ENCODE results near the gene TMEM88. TPM values are rescaled to one million over a fixed set of nuclear protein-coding genes. Genes with fewer than 3 reads are reported as not detected.

TMEM88 gene
- total and polyA plus RNA-seq, 2 donors (not counting 1 experiment from before 2014, with no cell fraction given), result 0.17 TPM; not detected in 1

DNA sequence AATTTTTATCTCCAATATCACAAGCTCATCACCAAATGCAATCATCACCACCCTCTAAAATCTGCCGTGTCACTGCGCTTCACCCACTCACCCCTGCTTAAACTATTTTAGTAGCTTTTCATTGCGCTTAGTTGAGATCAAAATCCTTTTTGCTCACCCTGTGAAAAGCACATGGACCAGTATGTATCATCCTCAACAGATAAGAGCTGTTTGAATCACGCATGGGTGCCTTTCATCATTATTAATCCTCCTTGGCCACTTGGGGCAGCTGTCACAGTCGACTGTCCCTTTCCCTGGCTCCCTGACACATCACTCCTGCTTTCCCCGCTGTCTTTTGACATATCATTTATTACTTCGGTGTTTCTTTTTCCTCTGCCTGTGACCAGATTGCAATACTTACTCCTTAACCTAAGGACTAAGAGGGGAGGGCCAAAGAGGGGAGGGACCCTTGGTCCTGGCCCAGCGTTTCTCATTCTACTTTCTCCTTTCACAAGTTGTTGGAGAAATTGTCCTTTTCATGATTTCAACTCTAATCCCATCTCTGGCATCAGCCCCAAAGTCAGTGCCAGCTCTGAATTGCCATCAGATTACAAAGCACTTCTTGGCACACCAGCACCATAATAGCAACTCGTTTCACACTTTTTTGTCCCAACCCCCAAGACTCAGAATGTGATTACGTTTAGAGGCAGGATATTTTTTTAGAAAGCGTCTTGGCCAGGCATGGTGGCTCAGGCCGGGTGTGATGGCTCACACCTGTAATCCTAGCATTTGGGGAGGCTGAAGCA lies 29.5 kb upstream of the TMEM88 start:
- no peaks in the 10 kb centered on the region for H3K9me3 ChIP-seq (ENCODE audit: control insufficient read depth, insufficient read depth, low read depth, low read length)
- no peak overlapping the region for H3K27ac ChIP-seq (ENCODE audit: insufficient read depth, low read length)
- no peak for TF ChIP-seq EZH2 (IDR thresholded peaks at IDR 0.05; ENCODE audit: low read length, missing control alignments)
- TF ChIP-seq, protein P1, sequence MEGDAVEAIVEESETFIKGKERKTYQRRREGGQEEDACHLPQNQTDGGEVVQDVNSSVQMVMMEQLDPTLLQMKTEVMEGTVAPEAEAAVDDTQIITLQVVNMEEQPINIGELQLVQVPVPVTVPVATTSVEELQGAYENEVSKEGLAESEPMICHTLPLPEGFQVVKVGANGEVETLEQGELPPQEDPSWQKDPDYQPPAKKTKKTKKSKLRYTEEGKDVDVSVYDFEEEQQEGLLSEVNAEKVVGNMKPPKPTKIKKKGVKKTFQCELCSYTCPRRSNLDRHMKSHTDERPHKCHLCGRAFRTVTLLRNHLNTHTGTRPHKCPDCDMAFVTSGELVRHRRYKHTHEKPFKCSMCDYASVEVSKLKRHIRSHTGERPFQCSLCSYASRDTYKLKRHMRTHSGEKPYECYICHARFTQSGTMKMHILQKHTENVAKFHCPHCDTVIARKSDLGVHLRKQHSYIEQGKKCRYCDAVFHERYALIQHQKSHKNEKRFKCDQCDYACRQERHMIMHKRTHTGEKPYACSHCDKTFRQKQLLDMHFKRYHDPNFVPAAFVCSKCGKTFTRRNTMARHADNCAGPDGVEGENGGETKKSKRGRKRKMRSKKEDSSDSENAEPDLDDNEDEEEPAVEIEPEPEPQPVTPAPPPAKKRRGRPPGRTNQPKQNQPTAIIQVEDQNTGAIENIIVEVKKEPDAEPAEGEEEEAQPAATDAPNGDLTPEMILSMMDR (conservative IDR thresholded peaks at IDR 0.05 in 1 of 2, IDR thresholded peaks at IDR 0.05 in 1 of 2; ENCODE audit: low read depth in 1 of 2, low read length in 2 of 2), result no peak
- no peak overlapping the region for H2AFZ ChIP-seq (ENCODE audit: low read length)
- H4K20me1 ChIP-seq (ENCODE audit: control insufficient read depth, extremely low read depth, insufficient read depth, low read length), result no peaks in the 10 kb centered on the region
- no peaks in the 10 kb centered on the region for H3K4me1 ChIP-seq (ENCODE audit: control insufficient read depth, extremely low read depth, insufficient read depth, low read length)
- no peaks in the 10 kb centered on the region for H3K36me3 ChIP-seq (ENCODE audit: control insufficient read depth, insufficient read depth, low read length)
- H3K79me2 ChIP-seq (ENCODE audit: control insufficient read depth, insufficient read depth, low read length), result no peaks in the 10 kb centered on the region
- peaks cover 2% of the 10 kb centered on the region for H3K27me3 ChIP-seq (ENCODE audit: control insufficient read depth, insufficient read depth, low read length)
- no peak overlapping the region for H3K4me3 ChIP-seq (replicated peaks in 1 of 4; ENCODE audit: control extremely low read depth in 1 of 4, insufficient read depth in 1 of 4, low read depth in 3 of 4, low read length in 4 of 4)
- no peak overlapping the region for H3K9ac ChIP-seq (ENCODE audit: insufficient read depth, low read length)
- peak in 1 of 2 donors; percentile 5 for DNase-seq (ENCODE audit: low read depth in 2 of 2)
- no peak overlapping the region for H3K4me2 ChIP-seq (ENCODE audit: extremely low read depth, insufficient read depth, low read length)

DNA sequence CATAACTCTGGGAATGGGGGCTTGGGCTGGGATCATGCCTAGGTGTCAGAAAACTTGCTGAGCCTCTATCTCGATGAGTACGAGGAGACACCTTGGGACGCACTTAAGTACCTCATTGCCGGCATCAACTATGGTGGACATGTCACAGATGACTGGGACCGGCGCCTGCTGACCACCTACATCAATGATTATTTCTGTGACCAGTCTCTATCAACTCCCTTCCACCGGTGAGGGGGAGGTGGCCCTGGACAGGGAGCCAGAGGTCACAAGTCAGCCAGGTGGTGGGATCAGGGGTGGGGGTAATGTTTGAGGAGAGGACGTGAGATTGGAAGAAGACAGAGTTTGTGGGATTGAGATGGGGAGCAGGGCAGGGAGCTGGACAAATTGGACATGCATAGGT lies 24.2 kb upstream of the TMEM88 start:
- Histone ChIP-seq H2AFZ (ENCODE audit: low read length) (no peak overlapping the region), H3K9me3 (ENCODE audit: control insufficient read depth, insufficient read depth, low read depth, low read length) (no peaks in the 10 kb centered on the region), H3K9ac (ENCODE audit: insufficient read depth, low read length) (no peak overlapping the region), H3K4me3 (replicated peaks in 1 of 4; ENCODE audit: control extremely low read depth in 1 of 4, insufficient read depth in 1 of 4, low read depth in 3 of 4, low read length in 4 of 4) (no peak overlapping the region), H3K4me1 (ENCODE audit: control insufficient read depth, extremely low read depth, insufficient read depth, low read length) (no peaks in the 10 kb centered on the region), H3K27me3 (ENCODE audit: control insufficient read depth, insufficient read depth, low read length) (peaks cover 3% of the 10 kb centered on the region), H3K27ac (ENCODE audit: insufficient read depth, low read length) (no peak overlapping the region), H4K20me1 (ENCODE audit: control insufficient read depth, extremely low read depth, insufficient read depth, low read length) (no peaks in the 10 kb centered on the region), H3K4me2 (ENCODE audit: extremely low read depth, insufficient read depth, low read length) (no peak overlapping the region), H3K36me3 (ENCODE audit: control insufficient read depth, insufficient read depth, low read length) (no peaks in the 10 kb centered on the region), H3K79me2 (ENCODE audit: control insufficient read depth, insufficient read depth, low read length) (no peaks in the 10 kb centered on the region)
- no peak for DNase-seq (ENCODE audit: low read depth in 2 of 2)
- TF ChIP-seq, protein P1 (conservative IDR thresholded peaks at IDR 0.05 in 1 of 2, IDR thresholded peaks at IDR 0.05 in 1 of 2; ENCODE audit: low read depth in 1 of 2, low read length in 2 of 2), result no peak
- TF ChIP-seq EZH2 (IDR thresholded peaks at IDR 0.05; ENCODE audit: low read length, missing control alignments), result no peak

DNA sequence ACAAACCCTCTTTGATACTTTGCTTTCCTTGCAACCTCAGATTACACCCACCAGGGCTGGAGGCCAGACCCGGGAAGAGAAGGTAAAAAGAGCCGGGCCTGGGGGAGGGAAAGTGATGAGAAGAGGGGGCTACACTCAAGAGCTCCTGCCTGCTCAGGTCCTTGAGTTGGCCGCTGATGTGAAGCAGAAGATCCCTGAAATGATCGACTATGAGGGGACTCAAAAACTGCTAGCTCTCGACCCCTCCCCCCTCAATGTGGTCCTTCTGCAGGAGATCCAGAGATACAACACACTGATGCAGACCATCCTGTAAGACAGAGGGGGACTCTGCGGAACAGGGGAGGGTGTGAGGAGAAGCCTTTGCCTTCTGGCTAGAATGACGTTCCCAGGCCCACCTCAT lies 23.6 kb upstream of the TMEM88 start:
- Histone ChIP-seq H2AFZ (ENCODE audit: low read length) (no peak overlapping the region), H3K9me3 (ENCODE audit: control insufficient read depth, insufficient read depth, low read depth, low read length) (no peaks in the 10 kb centered on the region), H3K4me3 (replicated peaks in 1 of 4; ENCODE audit: control extremely low read depth in 1 of 4, insufficient read depth in 1 of 4, low read depth in 3 of 4, low read length in 4 of 4) (no peak overlapping the region), H3K27me3 (ENCODE audit: control insufficient read depth, insufficient read depth, low read length) (peaks cover 3% of the 10 kb centered on the region), H3K9ac (ENCODE audit: insufficient read depth, low read length) (no peak overlapping the region), H3K27ac (ENCODE audit: insufficient read depth, low read length) (no peak overlapping the region), H3K4me1 (ENCODE audit: control insufficient read depth, extremely low read depth, insufficient read depth, low read length) (no peaks in the 10 kb centered on the region), H3K36me3 (ENCODE audit: control insufficient read depth, insufficient read depth, low read length) (no peaks in the 10 kb centered on the region), H3K79me2 (ENCODE audit: control insufficient read depth, insufficient read depth, low read length) (no peaks in the 10 kb centered on the region), H4K20me1 (ENCODE audit: control insufficient read depth, extremely low read depth, insufficient read depth, low read length) (no peaks in the 10 kb centered on the region), H3K4me2 (ENCODE audit: extremely low read depth, insufficient read depth, low read length) (no peak overlapping the region)
- TF ChIP-seq, protein P1 (conservative IDR thresholded peaks at IDR 0.05 in 1 of 2, IDR thresholded peaks at IDR 0.05 in 1 of 2; ENCODE audit: low read depth in 1 of 2, low read length in 2 of 2), result no peak
- TF ChIP-seq EZH2 (IDR thresholded peaks at IDR 0.05; ENCODE audit: low read length, missing control alignments), result no peak
- no peak for DNase-seq (ENCODE audit: low read depth in 2 of 2)

All from fibroblast of lung (primary cell).